Naive thymus-derived CD4-positive, alpha-beta T cell (primary cell): Measurements from ENCODE around the gene ATP8A2. TPM values are rescaled to one million over a fixed set of nuclear protein-coding genes. Genes with fewer than 3 reads are reported as not detected.

Source experiments
- ATAC-seq: fragments of 150-1000 bp; cut with Tn5 transposase; 2 replicates; pipeline ENCODE4 v1.10.0; 2021; ENCODE audit warnings: mild to moderate bottlenecking, moderate library complexity
- CTCF ChIA-PET: fragments of 350-600 bp; sonication (Branson Sonifier 250); formaldehyde crosslinking; loops from one replicate; lab custom pipeline; 2021; ENCODE audit warnings: antibody characterized with exemption; lab: Charles Lee
- POLR2A ChIA-PET: fragments of 350-600 bp; sonication (Branson Sonifier 250); formaldehyde crosslinking; loops from one replicate; lab custom pipeline; 2021; ENCODE audit warnings: antibody characterized with exemption, inconsistent platforms; lab: Charles Lee
- DNase-seq, 9 donors: peaks; one replicate each; pipeline versions ENCODE4 v3.0.0 to v3.0.0-alpha.2; 2020 to 2022; ENCODE audit warnings: mixed read lengths in 1 of 9
- H3K27ac ChIP-seq: one replicate; pipeline ENCODE4 v1.7.0; 2013; ENCODE audit warnings: mild to moderate bottlenecking, low read depth, low read length, moderate library complexity
- H3K27me3 ChIP-seq, 2 donors: one replicate each; pipeline ENCODE4 v1.7.0; 2013; ENCODE audit warnings: low read length in 2 of 2, mild to moderate bottlenecking in 2 of 2, moderate library complexity in 2 of 2; ENCODE audit not compliant: control insufficient read depth in 2 of 2, insufficient read depth in 2 of 2
- H3K36me3 ChIP-seq, 3 experiments: 1 replicate in 2 of 3; 2 replicates in 1 of 3; pipeline ENCODE4 v1.7.0; 2013; ENCODE audit warnings: low read length in 3 of 3, mild to moderate bottlenecking in 3 of 3, moderate library complexity in 1 of 3; ENCODE audit not compliant: insufficient read depth in 3 of 3, control insufficient read depth in 2 of 3
- H3K4me1 ChIP-seq, 2 donors: one replicate each; pipeline ENCODE4 v1.7.0; 2013; ENCODE audit warnings: low read length in 2 of 2, mild to moderate bottlenecking in 2 of 2, moderate library complexity in 1 of 2; ENCODE audit not compliant: control insufficient read depth in 2 of 2, insufficient read depth in 2 of 2
- H3K4me3 ChIP-seq: 2 replicates; pipeline ENCODE4 v1.7.0; 2013; ENCODE audit warnings: mild to moderate bottlenecking, low read length
- H3K9me3 ChIP-seq, 3 experiments: 1 replicate in 2 of 3; 2 replicates in 1 of 3; pipeline ENCODE4 v1.7.0; 2013; ENCODE audit warnings: low read length in 3 of 3; ENCODE audit not compliant: control insufficient read depth in 2 of 3
- H3K27ac Mint-ChIP-seq, 9 donors: one replicate each; pipeline ENCODE4 v1.8.0; 2020 to 2022; ENCODE audit warnings: mixed read lengths in 9 of 9, mild to moderate bottlenecking in 8 of 9, moderate library complexity in 5 of 9, inconsistent platforms in 2 of 9
- H3K27me3 Mint-ChIP-seq, 5 donors: one replicate each; pipeline ENCODE4 v1.8.0; 2021 to 2022; ENCODE audit warnings: mixed read lengths in 5 of 5, mild to moderate bottlenecking in 1 of 5
- H3K36me3 Mint-ChIP-seq, 5 donors: one replicate each; pipeline ENCODE4 v1.8.0; 2020 to 2022; ENCODE audit warnings: mixed read lengths in 5 of 5, mild to moderate bottlenecking in 3 of 5, inconsistent platforms in 1 of 5
- H3K4me1 Mint-ChIP-seq, 7 donors: one replicate each; pipeline ENCODE4 v1.8.0; 2020 to 2022; ENCODE audit warnings: mixed read lengths in 7 of 7, mild to moderate bottlenecking in 3 of 7, inconsistent platforms in 1 of 7
- H3K4me3 Mint-ChIP-seq, 10 donors: one replicate each; pipeline ENCODE4 v1.8.0; 2020 to 2022; ENCODE audit warnings: mild to moderate bottlenecking in 10 of 10, mixed read lengths in 10 of 10, moderate library complexity in 6 of 10, inconsistent platforms in 2 of 10
- H3K9me3 Mint-ChIP-seq, 11 donors: one replicate each; pipeline ENCODE4 v1.8.0; 2020 to 2022; ENCODE audit warnings: mixed read lengths in 11 of 11, mild to moderate bottlenecking in 4 of 11, inconsistent platforms in 1 of 11, moderate library complexity in 1 of 11
- intact Hi-C, 2 donors: fragments of 100-400 bp; cut with micrococcal nuclease; formaldehyde crosslinking; loops; one replicate each; pipeline ENCODE4 v1.15.1; 2023
- polyA plus RNA-seq, 2 donors: library from polyadenylated mRNA; unstranded; fragments of 300-500 nt; fragmentation: Illumina TruSeq; gene quantifications; one replicate each; pipeline ENCODE4 v1.2.3, GENCODE V29; 2021
- total RNA-seq, 6 experiments: library from RNA in 5 of 6; stranded (reverse) in 5 of 6; gene quantifications; 1 replicate in 5 of 6; 2 replicates in 1 of 6; pipeline ENCODE4 v1.2.3 and lab custom pipeline; 2021 to 2026

ATP8A2 gene
- total and polyA plus RNA-seq, 7 experiments from 2014 or later = 0.56 to 2.4 (median 1.2) TPM

GRCh38 chr13:26011996-26012821 lies 640.4 kb downstream of the ATP8A2 start:
- Histone ChIP-seq H3K4me1 (peaks cover 0 to 8% of the 10 kb centered on the region in 2 donors), H3K27me3 (no peaks in the 10 kb centered on the region), H3K4me3 (peak overlapping the region; percentile 77), H3K36me3 (no peaks in the 10 kb centered on the region), H3K27ac (peak overlapping the region; percentile 90), H3K9me3 (no peaks in the 10 kb centered on the region)
- CTCF ChIA-PET = interaction anchor here (0.6 to 0.9 kb wide), 3 partner anchors 10 to 54 kb away, joined by 3 to 6 read pairs (median 3); no protein-coding TSS in a partner anchor
- ATAC-seq (peak; percentile 95), DNase-seq (peak; percentile 51 to 88 (median 75))
- peaks cover 0 to 5% (median 5%) of the 10 kb centered on the region in 5 donors for H3K36me3 Mint-ChIP-seq
- peaks cover 0 to 5% (median 0%) of the 10 kb centered on the region in 11 donors for H3K9me3 Mint-ChIP-seq
- peak overlapping the region; percentile 81 to 89 (median 86) for H3K4me3 Mint-ChIP-seq
- no peaks in the 10 kb centered on the region for H3K27me3 Mint-ChIP-seq
- intact Hi-C loops = loop anchor here (1.0 to 5.0 kb wide), 7 partner anchors 39 to 175 kb away; partner anchors contain the start of gene SHISA2 (in 2 of the 2)
- H3K27ac Mint-ChIP-seq = peak overlapping the region; percentile 67 to 95 (median 90)
- POLR2A ChIA-PET = interaction anchor here (0.6 to 1.9 kb wide), 10 partner anchors 12 to 137 kb away, joined by 3 to 9 read pairs (median 4); no protein-coding TSS in a partner anchor
- peaks cover 11 to 65% (median 48%) of the 10 kb centered on the region in 7 donors for H3K4me1 Mint-ChIP-seq

GRCh38 chr13:26012995-26013394 lies 641.2 kb downstream of the ATP8A2 start:
- ChIA-PET CTCF (interaction anchor here (0.9 kb wide), 1 partner anchor 24 kb away, joined by 3 read pairs; no protein-coding TSS in a partner anchor), POLR2A (interaction anchor here (1.0 to 1.9 kb wide), 6 partner anchors 13 to 138 kb away, joined by 3 to 9 read pairs (median 4); no protein-coding TSS in a partner anchor)
- H3K9me3 ChIP-seq = no peaks in the 10 kb centered on the region
- intact Hi-C loops = loop anchor here (1.0 to 5.0 kb wide), 7 partner anchors 39 to 174 kb away; partner anchors contain the start of gene SHISA2 (in 2 of the 2)
- H3K4me1 ChIP-seq = peaks cover 0 to 16% of the 10 kb centered on the region in 2 donors
- ATAC-seq (no peak), DNase-seq (no peak)
- H3K27ac ChIP-seq = peak overlapping the region; percentile 90
- no peaks in the 10 kb centered on the region for H3K27me3 ChIP-seq
- Mint-ChIP-seq H3K4me3 (peak overlapping the region; percentile 81 to 89 (median 86)), H3K27ac (peak overlapping the region; percentile 42 to 95 (median 87)), H3K36me3 (peaks cover 0 to 5% (median 5%) of the 10 kb centered on the region in 5 donors), H3K9me3 (peaks cover 0 to 5% (median 0%) of the 10 kb centered on the region in 11 donors), H3K27me3 (no peaks in the 10 kb centered on the region), H3K4me1 (peaks cover 10 to 65% (median 51%) of the 10 kb centered on the region in 7 donors)
- peak overlapping the region; percentile 53 for H3K4me3 ChIP-seq
- H3K36me3 ChIP-seq = no peaks in the 10 kb centered on the region

GRCh38 chr13:26015271-26016125 lies 643.7 kb downstream of the ATP8A2 start:
- Mint-ChIP-seq H3K4me3 (peak overlapping the region in 1 of 10 donors; percentile 42), H3K27me3 (no peaks in the 10 kb centered on the region), H3K9me3 (peaks cover 0 to 6% (median 0%) of the 10 kb centered on the region in 11 donors), H3K27ac (peak overlapping the region in 5 of 9 donors; percentile 1 to 94 (median 66)), H3K36me3 (peaks cover 5 to 19% (median 13%) of the 10 kb centered on the region in 5 donors), H3K4me1 (peaks cover 10 to 85% (median 54%) of the 10 kb centered on the region in 7 donors)
- CTCF ChIA-PET = no interaction called here
- no peak overlapping the region for H3K4me3 ChIP-seq
- H3K4me1 ChIP-seq = peaks cover 0 to 16% of the 10 kb centered on the region in 2 donors
- H3K9me3 ChIP-seq = peaks cover 0 to 2% (median 0%) of the 10 kb centered on the region in 3 experiments
- no peak for DNase-seq
- no peak overlapping the region for H3K27ac ChIP-seq
- POLR2A ChIA-PET = no interaction called here
- no peak for ATAC-seq
- peaks cover 0 to 13% (median 0%) of the 10 kb centered on the region in 3 experiments for H3K36me3 ChIP-seq
- intact Hi-C loops = loop anchor here in 1 of 2 donors (2.0 kb wide), 1 partner anchor 45 kb away; no protein-coding TSS in a partner anchor
- no peaks in the 10 kb centered on the region for H3K27me3 ChIP-seq

GRCh38 chr13:26016189-26016588 lies 644.4 kb downstream of the ATP8A2 start:
- peak overlapping the region in 1 of 10 donors; percentile 77 for H3K4me3 Mint-ChIP-seq

GRCh38 chr13:26017196-26017921 lies 645.6 kb downstream of the ATP8A2 start:
- Histone ChIP-seq H3K4me1 (peaks cover 0 to 16% of the 10 kb centered on the region in 2 donors), H3K27me3 (no peaks in the 10 kb centered on the region), H3K27ac (peak overlapping the region; percentile 61), H3K4me3 (no peak overlapping the region), H3K36me3 (peaks cover 0 to 18% (median 0%) of the 10 kb centered on the region in 3 experiments), H3K9me3 (peaks cover 0 to 5% (median 0%) of the 10 kb centered on the region in 3 experiments)
- no peaks in the 10 kb centered on the region for H3K27me3 Mint-ChIP-seq
- ChIA-PET POLR2A (interaction anchor here (0.5 to 2.4 kb wide), 5 partner anchors 10 to 135 kb away, joined by 3 to 6 read pairs (median 3); no protein-coding TSS in a partner anchor), CTCF (interaction anchor here (1.0 kb wide), 1 partner anchor 39 kb away, joined by 3 read pairs; no protein-coding TSS in a partner anchor)
- DNase-seq (peak in 5 of 9 donors; percentile 24 to 53 (median 36)), ATAC-seq (peak; percentile 58)
- intact Hi-C loops = loop anchor here in 1 of 2 donors (2.0 kb wide), 1 partner anchor 47 kb away; no protein-coding TSS in a partner anchor
- H3K27ac Mint-ChIP-seq = peak overlapping the region in 8 of 9 donors; percentile 77 to 94 (median 82)
- peak overlapping the region in 7 of 10 donors; percentile 20 to 77 (median 40) for H3K4me3 Mint-ChIP-seq
- peaks cover 0 to 24% (median 8%) of the 10 kb centered on the region in 11 donors for H3K9me3 Mint-ChIP-seq
- H3K36me3 Mint-ChIP-seq = peaks cover 9 to 37% (median 24%) of the 10 kb centered on the region in 5 donors
- peaks cover 10 to 79% (median 53%) of the 10 kb centered on the region in 7 donors for H3K4me1 Mint-ChIP-seq

More at GRCh38 chr13:26016189-26016588, 644.4 kb downstream of the ATP8A2 start:
- no peaks in the 10 kb centered on the region for H3K27me3 ChIP-seq
- no peak overlapping the region for H3K27ac ChIP-seq
- ChIA-PET CTCF (no interaction called here), POLR2A (interaction anchor here (0.9 to 1.2 kb wide), 2 partner anchors 45 to 117 kb away, joined by 3 to 4 read pairs; no protein-coding TSS in a partner anchor)
- intact Hi-C loops = loop anchor here in 1 of 2 donors (2.0 kb wide), 1 partner anchor 45 kb away; no protein-coding TSS in a partner anchor
- Mint-ChIP-seq H3K36me3 (peaks cover 8 to 26% (median 20%) of the 10 kb centered on the region in 5 donors), H3K4me1 (peaks cover 10 to 85% (median 56%) of the 10 kb centered on the region in 7 donors), H3K9me3 (peaks cover 0 to 13% (median 6%) of the 10 kb centered on the region in 11 donors), H3K27me3 (no peaks in the 10 kb centered on the region), H3K27ac (peak overlapping the region in 6 of 9 donors; percentile 2 to 94 (median 75))
- peaks cover 0 to 5% (median 0%) of the 10 kb centered on the region in 3 experiments for H3K9me3 ChIP-seq
- DNase-seq = no peak
- H3K4me1 ChIP-seq = peaks cover 0 to 16% of the 10 kb centered on the region in 2 donors
- no peak overlapping the region for H3K4me3 ChIP-seq
- ATAC-seq = no peak
- H3K36me3 ChIP-seq = peaks cover 0 to 18% (median 0%) of the 10 kb centered on the region in 3 experiments
